CD4-positive, alpha-beta T cell treated with Interleukin-1 beta for 1 hour (primary cell): Measurements from ENCODE around the gene KDM4B.

Source experiments
- DNase-seq, 2 donors: peaks; one replicate each; pipeline ENCODE4 v3.0.0-alpha.2; 2020 to 2022

The KDM4B gene

GRCh38 chr19:5141850-5142724, 173.2 kb downstream of the KDM4B start:
- DNase-seq: no peak

- DNase-seq: no peak
Measured at GRCh38 chr19:5142725-5143097, 173.8 kb downstream of the KDM4B start.

- peak in 1 of 2 donors; percentile 51 for DNase-seq
Measured at GRCh38 chr19:5143471-5144411, 174.8 kb downstream of the KDM4B start.

- DNase-seq: no peak
Measured at GRCh38 chr19:5144545-5145179, 175.7 kb downstream of the KDM4B start.

- no peak for DNase-seq
Measured at GRCh38 chr19:5145521-5146511, 176.9 kb downstream of the KDM4B start.

GRCh38 chr19:5147074-5147977, 178.4 kb downstream of the KDM4B start:
- DNase-seq: no peak

GRCh38 chr19:5147978-5148793, 179.3 kb downstream of the KDM4B start:
- no peak for DNase-seq

GRCh38 chr19:5148794-5149190, 179.9 kb downstream of the KDM4B start:
- DNase-seq: no peak

GRCh38 chr19:5149508-5149907, 180.6 kb downstream of the KDM4B start:
- no peak for DNase-seq

- DNase-seq: no peak
Measured at GRCh38 chr19:5149932-5150901, 181.3 kb downstream of the KDM4B start.

GRCh38 chr19:5150902-5151741, 182.2 kb downstream of the KDM4B start:
- no peak for DNase-seq

- no peak for DNase-seq
Measured at GRCh38 chr19:5152013-5152763, 183.3 kb downstream of the KDM4B start.

GRCh38 chr19:5152767-5153532, 184.0 kb downstream of the KDM4B start:
- no peak for DNase-seq

- DNase-seq: no peak
Measured at GRCh38 chr19:5153601-5154128, 184.8 kb downstream of the KDM4B start.

- DNase-seq: peak; percentile 36 to 38
Measured at GRCh38 chr19:5154129-5154798, 185.4 kb downstream of the KDM4B start.
